Ramos (cell line): ENCODE data around the gene CASD1.

Experiments
- in situ Hi-C: fragments of 300-500 bp; cut with MboI; formaldehyde crosslinking; loops from one replicate; pipeline ENCODE4 v1.14.3; 2022; ENCODE audit warnings: low sequenced_read_pairs; ENCODE audit not compliant: unreplicated experiment

Gene CASD1

GRCh38 chr7:94577357-94577756, 67.7 kb downstream of the CASD1 start:
- in situ Hi-C loops: no loop called here

GRCh38 chr7:94578614-94579013, 69.0 kb downstream of the CASD1 start:
- in situ Hi-C loops: no loop called here

- in situ Hi-C loops: no loop called here
Measured at GRCh38 chr7:94579470-94579869, 69.9 kb downstream of the CASD1 start.

GRCh38 chr7:94580601-94581000, 71.0 kb downstream of the CASD1 start:
- in situ Hi-C loops: no loop called here

GRCh38 chr7:94584113-94584512, 74.5 kb downstream of the CASD1 start:
- in situ Hi-C loops: no loop called here

GRCh38 chr7:94588075-94588474, 78.5 kb downstream of the CASD1 start:
- in situ Hi-C loops: no loop called here

GRCh38 chr7:94590526-94591162, 81.0 kb downstream of the CASD1 start:
- in situ Hi-C loops: no loop called here

- in situ Hi-C loops: no loop called here
Measured at GRCh38 chr7:94591176-94591575, 81.6 kb downstream of the CASD1 start.

- in situ Hi-C loops: no loop called here
Measured at GRCh38 chr7:94594882-94595281, 85.3 kb downstream of the CASD1 start.

- in situ Hi-C loops: no loop called here
Measured at GRCh38 chr7:94595717-94596116, 86.1 kb downstream of the CASD1 start.

GRCh38 chr7:94600267-94600666, 90.7 kb downstream of the CASD1 start:
- in situ Hi-C loops: no loop called here

GRCh38 chr7:94602181-94602580, 92.6 kb downstream of the CASD1 start:
- in situ Hi-C loops: no loop called here

GRCh38 chr7:94605031-94605430, 95.4 kb downstream of the CASD1 start:
- in situ Hi-C loops: no loop called here
